Omental fat pad (tissue), 4 donors: ENCODE data around the gene ELN. TPM values are rescaled to one million over a fixed set of nuclear protein-coding genes. Genes with fewer than 3 reads are reported as not detected.
"Not testable (repeated sequence)": the region's sequence is repeated elsewhere in the genome, so short reads cannot be mapped to it uniquely, and the experiment has no call there.

Experiments used
- ATAC-seq: fragments of 150-250 bp; one replicate; pipeline ENCODE4 v1.9.1; 2016; ENCODE audit warnings: mild to moderate bottlenecking, moderate library complexity; ENCODE audit not compliant: low FRiP score
- DNase-seq: peaks from one replicate; pipeline ENCODE4 v3.0.0-alpha.2; 2019; ENCODE audit warnings: low spot score
- total RNA-seq, 4 donors: library from RNA; depleted of rRNA; stranded (reverse); fragments of >200 nt; gene quantifications; one replicate each; pipeline ENCODE4 v1.1.0, GENCODE V29; 2016
- TF ChIP-seq, protein P1 (sequence below), 3 donors: fragments of 450-650 bp; IDR thresholded peaks; one replicate each; pipeline ENCODE4 v1.5.1; 2016 to 2017; ENCODE audit warnings: antibody characterized with exemption in 3 of 3, mild to moderate bottlenecking in 3 of 3, moderate library complexity in 2 of 3

ELN gene
- total RNA-seq, 4 donors from 2014 or later, result 61.2 to 133 (median 83.8) TPM

DNA sequence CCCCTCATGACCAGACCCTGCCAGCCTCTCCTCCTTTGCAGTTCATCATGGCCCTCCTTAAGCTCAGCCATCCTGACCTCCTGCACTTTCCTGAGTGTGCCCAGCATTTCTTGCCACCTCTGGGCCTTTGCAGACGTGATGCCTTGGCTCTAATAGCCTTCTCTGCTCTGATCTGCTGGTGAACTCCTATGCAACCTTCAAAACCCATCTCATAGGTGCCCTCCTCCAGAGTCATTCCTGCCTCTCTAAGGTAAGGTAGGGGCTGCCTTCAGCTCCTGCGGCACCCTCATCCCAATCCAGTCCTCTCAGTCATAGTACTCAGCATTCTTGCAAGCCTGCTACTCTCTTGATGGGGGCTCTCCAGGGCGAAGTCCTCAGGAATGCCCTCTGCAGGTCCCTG lies 19.3 kb upstream of the ELN start:
- ATAC-seq, result no peak
- no peak for DNase-seq
- TF ChIP-seq, protein P1, sequence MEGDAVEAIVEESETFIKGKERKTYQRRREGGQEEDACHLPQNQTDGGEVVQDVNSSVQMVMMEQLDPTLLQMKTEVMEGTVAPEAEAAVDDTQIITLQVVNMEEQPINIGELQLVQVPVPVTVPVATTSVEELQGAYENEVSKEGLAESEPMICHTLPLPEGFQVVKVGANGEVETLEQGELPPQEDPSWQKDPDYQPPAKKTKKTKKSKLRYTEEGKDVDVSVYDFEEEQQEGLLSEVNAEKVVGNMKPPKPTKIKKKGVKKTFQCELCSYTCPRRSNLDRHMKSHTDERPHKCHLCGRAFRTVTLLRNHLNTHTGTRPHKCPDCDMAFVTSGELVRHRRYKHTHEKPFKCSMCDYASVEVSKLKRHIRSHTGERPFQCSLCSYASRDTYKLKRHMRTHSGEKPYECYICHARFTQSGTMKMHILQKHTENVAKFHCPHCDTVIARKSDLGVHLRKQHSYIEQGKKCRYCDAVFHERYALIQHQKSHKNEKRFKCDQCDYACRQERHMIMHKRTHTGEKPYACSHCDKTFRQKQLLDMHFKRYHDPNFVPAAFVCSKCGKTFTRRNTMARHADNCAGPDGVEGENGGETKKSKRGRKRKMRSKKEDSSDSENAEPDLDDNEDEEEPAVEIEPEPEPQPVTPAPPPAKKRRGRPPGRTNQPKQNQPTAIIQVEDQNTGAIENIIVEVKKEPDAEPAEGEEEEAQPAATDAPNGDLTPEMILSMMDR (IDR thresholded peaks at IDR 0.05), result no peak

DNA sequence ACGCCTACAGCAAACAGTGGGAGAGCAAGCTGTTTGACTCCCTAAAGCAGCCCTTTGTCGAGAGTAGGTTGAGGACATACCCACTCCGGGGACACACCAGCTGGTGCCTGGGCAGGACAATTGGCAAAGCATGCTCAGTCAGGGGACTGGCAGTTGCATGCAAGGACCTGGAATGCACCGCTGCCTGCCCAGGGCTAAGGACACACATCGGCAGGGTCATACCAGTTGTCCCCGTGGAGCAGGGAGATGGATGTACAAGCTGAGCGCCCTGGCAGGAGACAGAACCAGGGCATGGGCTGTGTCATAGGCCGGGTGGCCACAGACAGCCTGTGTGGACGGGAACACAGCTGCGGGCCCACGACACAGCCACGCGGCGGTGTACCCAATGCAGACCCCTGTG lies 18.3 kb upstream of the ELN start:
- no peak for ATAC-seq
- DNase-seq, result no peak

DNA sequence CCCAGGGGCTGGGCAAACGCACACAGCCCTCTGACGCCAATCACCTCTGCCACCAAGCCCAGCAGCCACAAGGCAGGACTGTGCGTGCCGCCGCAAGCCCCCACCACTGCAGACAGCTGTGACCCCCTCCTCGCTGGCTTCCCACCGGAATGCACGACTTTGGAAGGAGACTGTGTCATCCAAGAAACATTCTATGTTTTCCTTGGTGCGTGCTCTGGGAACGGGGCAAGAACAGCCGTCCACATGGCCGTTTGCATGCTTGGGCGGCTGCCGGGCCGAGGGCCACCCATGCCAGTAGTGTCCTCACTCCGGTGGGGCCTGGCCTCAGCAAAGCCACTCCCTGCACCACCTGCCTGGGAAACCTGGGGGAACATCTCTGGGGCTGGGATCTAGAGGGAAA lies 17.6 kb upstream of the ELN start:
- DNase-seq (no peak), ATAC-seq (no peak)
- TF ChIP-seq, protein P1 (IDR thresholded peaks at IDR 0.05), result no peak

More for the DNA sequence above, 18.3 kb upstream of the ELN start:
- TF ChIP-seq, protein P1 (IDR thresholded peaks at IDR 0.05), result no peak

DNA sequence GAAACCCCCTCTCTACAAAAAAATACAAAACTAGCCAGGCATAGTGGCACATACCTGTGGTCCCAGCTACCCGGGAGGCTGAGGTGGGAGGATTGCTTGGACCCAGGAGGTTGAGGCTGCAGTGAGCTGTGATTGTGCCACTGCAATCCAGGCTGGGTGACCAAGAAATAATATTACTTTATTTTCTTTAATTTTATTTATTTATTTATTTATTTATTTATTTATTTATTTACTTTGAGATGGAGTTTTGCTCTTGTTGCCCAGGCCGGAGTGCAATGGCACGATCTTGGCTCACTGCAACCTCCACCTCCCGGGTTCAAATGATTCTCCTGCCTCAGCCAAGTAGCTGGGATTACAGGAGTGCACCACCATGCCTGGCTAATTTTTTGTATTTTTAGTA lies 16.6 kb upstream of the ELN start:
- ATAC-seq, DNase-seq: not testable (repeated sequence)

DNA sequence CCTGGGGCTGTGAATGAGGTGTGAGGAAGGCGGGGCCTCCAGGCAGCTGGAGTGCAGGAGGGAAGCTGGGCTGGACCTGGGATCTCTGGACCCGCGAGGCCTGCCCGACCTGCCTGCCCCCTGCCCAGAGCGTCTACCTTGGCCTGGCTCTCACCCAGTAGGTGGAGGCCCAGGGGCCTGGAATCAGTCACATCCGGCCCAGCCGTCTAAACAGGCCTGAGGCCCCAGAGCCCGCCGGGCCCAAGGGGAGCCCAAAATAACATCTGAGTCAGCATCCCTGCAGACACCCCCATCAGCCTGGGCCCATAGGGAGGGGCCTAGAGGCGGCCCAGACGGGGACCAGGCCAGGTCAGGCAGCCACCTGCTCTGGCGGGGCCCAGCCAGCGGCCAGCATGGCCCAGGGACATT lies 15.1 kb upstream of the ELN start:
- DNase-seq (no peak), ATAC-seq (peak; percentile 29)
- TF ChIP-seq, protein P1 (IDR thresholded peaks at IDR 0.05), result no peak

DNA sequence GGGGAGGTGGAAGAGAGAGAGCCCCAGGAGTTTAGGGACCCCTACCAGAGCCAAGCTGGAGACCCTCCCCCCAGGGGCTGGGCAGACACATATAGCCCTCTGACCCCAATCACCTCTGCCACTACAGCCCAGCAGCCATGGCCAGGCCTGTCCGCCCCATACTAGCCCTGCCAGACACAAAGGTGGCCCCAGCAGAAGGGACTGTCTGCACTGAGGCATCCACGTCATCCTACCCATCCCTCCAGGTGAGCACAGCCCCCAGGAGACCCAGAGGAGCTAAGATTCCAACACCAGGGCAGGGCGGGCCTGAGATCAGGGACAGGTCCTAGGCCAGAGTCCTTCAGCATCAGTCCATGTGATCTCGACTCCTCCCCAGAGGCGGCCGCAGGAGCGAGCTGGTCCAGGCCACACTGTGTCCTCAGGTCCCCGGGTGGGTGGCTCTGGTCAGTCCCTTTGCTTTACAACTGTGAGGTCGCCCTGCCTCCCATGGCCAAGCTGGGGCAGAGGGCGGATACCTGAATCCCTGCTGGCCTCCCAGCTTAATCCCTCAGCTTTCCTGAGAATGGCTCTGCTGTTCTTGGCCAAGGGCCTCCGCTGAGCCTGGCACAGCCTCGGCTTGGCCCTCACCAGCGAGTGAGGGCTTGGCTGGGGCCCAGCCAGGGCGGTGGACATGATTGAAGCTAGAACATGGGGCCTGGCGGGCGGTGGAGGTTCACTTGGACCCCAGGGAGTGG lies 14.3 kb upstream of the ELN start:
- DNase-seq (no peak), ATAC-seq (peak; percentile 33)
- TF ChIP-seq, protein P1 (IDR thresholded peaks at IDR 0.05), result no peak

DNA sequence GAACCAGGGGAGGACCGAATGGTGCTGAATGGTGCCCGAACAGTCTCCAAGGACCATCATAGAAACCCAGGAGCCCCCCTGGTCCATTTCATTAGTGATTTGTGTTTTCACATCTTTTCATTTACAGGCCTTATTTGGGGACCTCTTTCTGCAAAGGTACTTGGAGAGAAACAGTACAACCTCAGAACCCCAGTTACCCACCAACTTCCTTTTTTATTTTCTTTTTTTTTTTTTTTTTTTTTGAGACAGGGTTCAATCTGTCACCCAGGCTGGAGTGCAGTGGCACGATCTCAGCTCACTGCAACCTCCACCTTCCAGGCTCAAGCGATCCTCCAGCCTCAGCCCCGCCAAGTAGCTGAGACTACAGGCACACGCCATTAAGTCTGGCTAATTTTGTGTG lies 13.0 kb upstream of the ELN start:
- DNase-seq (no peak), ATAC-seq (no peak)
- TF ChIP-seq, protein P1 (IDR thresholded peaks at IDR 0.05), result no peak
